HL-60/S4 (cell line): ENCODE measurements around the gene PDCD10.

ENCODE experiments used
- in situ Hi-C: fragments of 300-500 bp; cut with MboI; formaldehyde crosslinking; loops from 2 replicates; pipeline ENCODE4 v1.14.3; 2022; ENCODE audit warnings: low sequenced_read_pairs

Gene PDCD10

DNA sequence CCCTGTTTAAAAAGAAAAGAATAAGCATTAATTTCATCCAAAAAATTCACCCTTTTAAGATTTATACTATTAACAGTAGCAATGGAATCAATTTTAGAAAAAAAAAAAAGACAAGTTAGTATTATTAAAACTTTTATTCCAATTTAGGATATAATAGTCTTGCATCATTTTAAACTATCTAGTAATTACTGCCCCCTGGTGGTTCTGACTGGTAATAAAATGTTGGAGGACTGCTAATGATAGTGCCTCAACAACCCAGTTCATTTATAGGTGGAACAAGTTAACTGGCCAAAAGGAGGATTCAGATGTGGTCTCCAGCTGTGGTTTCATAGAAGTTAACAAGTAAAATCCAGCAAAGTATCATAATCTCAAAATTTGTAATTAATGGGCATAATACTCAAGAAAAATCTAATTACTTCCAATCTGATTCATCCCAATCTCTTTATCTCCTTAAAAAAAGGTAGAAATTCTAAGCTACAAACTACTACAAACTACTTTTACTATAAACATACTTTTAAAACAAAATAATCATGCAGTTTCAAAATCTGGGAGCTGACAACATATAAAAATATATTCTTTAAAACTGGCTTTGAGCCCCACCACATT lies 50.2 kb downstream of the PDCD10 start:
- in situ Hi-C loops = no loop called here

DNA sequence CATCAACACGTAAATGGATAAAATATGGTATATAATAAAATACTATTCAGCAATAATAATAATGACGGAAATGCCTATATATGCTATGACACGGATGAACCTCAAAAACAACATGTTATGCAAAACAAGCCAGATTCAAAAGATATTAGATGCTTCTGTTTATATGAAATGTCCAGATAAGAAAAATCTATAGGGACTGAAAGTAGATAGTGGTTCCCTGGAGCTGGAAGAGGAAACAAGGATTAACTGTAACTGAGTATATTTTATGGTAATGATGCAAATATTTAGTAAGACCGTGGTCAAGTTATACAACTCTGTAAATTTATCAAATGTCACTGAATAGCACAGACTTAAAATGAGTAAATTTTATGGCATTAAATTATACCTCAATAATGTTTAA lies 55.2 kb downstream of the PDCD10 start:
- in situ Hi-C loops = no loop called here

DNA sequence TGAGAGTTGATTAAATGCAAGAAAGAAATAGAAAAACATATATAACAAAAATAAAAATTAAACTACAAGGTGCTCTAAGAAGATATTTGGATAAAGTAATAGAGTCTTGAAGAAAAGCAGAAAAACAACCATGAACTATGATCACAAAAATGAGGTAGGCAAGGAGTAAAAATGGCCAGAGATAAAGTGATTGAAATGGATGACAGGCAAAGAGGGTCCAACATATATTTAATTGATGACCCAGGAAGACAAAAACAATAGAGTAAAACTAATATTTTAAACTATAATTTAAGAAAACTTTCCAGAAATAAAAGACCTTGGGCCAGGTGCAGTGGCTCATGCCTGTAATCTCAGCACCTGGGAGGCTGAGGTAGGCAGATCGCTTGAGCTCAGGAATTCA lies 58.8 kb downstream of the PDCD10 start:
- in situ Hi-C loops = no loop called here

DNA sequence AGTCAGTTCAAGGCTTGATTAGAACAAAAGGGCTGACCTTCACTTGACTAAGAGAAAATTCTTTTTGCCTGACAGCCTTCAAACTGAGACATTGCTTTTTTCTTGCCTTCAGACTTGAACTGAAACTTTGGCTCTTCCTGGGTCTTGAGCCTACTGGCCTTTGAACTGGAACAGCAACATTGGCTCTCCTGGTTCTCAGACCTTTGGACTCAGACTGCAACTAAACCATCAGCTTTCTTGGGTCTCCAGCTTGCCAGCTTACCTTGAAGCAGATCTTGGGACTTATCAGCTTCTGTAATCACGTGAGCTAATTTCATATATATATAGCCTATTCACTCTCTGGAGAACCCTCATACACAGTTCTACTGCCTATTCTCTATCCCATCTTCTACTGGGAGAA lies 61.5 kb downstream of the PDCD10 start:
- in situ Hi-C loops = no loop called here

DNA sequence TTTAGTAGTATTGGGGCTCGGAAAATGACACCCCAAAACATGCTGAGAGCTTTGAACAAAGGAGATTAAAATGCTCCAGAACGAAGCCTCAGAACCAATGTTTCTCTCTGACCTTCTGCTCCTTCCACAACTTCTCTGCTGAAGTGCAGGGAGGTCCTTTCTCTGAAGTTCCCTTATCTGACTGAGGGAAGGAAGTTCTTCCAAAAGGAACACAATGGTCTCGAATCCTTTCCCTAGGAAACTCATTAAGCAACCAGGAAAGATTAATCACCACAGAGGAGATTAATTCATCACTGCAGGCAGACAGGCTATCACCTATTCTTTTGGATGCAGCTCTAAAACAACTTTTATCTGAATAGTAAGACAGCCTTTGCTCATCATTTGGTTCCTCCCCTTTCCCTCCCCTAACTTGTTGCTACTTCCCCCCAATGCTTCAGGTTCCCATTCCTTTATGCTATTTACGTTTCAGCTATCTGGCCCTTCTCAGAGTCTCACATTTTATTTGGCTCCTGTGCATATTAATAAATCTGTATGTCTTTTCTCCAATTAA lies 62.7 kb downstream of the PDCD10 start:
- in situ Hi-C loops = no loop called here

DNA sequence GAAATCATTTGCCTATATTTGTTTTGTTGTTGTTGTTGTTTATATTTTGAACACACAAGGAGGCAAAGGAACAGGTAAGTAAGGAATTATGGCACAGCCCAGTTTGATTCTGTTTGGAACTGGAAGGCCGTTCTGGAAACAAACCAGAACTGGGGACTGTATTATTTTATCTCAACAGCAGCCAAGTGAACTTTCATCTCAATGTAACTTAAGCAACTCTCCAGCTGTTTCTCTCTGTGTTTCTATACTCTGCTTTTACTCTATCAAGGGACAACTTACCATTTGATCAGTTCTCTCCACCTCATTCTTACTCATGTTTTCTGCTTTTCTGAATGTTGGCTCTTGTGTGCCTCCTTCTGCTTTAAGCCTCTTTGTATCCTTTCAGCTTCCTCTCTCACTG lies 65.0 kb downstream of the PDCD10 start:
- in situ Hi-C loops = no loop called here

DNA sequence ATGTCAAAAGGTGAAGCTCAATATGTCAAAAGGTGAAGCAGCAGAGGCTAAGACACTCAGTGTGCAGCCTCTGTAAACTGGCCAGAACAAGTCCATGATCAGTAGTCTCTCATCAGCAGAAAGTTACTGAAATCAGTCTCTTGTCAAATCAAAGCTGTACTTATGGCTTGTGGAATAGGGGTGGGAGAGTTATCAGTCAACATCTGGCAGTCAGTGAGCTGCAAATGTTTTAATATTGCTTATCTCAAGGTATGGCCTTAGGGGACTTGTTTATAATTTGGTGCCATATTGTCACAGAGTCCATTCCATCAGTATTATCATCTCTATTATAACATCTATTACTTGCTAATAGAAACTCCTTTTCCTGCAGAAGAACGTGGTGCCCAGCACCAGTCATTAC lies 66.0 kb downstream of the PDCD10 start:
- in situ Hi-C loops = no loop called here

DNA sequence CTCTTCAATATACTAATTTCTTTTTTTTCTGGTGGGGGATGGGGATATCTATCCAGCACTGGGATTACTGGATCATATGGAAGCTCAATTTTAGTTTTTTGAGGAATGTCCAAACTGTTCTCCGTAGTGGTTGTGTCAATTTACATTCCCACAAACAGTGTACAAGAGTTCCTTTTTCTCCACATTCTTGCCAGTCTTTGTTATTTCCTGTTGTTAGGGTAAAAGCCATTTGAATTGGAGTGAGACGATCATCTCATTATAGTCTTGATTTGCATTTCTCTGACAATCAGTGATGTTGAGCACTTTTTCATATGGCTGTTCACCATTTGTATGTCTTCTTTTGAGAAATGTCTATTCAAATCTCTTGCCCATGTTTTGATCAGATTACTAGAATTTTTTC lies 68.1 kb downstream of the PDCD10 start:
- in situ Hi-C loops = no loop called here

DNA sequence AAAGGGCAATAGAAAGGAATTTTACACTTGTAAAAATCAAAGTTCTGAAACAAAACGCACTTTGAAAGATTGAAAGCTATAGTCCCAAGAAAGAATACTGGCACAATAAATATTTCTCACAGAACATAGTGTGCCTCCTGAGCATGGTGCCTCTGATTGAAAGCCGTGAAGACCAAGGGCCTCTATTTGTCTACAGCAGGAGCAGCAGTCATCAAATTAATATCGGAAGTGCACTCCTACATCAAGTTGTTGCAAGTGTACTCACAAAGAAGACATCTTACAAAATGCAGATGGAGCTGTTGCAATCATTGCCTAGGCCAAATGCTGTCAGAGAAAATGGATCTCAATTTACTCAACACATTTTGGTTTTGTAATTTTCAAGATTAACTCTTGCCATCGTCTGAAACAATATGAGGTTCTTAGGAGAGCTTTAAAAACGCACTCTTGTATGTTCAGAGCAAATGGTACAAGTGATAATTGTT lies 71.7 kb downstream of the PDCD10 start:
- in situ Hi-C loops = no loop called here

DNA sequence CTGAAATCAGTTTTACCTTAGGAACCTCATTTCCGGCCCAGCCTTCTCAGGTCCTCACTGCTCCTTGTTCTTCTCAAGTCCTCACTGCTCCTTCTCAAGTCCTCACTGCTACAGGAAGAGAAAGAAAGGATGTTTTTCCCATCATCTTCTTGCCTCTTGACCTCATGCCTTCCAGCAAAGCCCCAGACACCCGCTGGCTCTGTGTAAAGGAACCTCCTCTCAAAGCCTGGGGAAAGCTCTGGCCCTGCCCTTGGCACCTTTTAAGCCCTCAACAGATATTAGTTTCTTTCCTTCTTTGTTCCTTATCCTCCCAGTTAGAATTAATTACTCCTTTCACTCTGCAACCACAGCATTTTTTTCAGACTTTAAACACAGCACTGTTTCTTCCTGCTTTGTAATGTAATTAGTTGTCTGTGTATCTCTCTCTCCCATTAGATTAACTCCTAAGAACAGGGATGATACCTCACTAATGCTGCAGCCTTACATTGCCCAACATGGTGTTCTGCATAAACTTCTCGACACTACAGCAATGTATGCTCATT lies 76.9 kb downstream of the PDCD10 start:
- in situ Hi-C loops = no loop called here

DNA sequence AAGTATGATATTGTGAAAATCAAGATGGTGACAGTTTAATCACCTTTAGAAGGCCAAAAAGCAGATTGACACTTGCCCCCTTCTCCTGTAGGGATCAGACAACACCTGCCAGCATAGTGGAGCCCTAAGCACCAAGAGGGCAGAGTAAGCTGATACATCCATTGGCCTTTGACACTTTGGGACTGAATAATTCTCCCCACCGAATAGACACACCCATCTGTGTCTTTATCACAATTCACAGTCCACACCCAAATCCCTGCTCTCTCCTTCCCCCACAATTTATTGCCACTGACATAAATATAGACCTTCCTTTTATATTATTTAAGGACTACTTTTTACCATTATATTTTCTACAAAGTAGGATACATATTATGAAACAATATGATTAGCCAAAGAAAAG lies 77.9 kb downstream of the PDCD10 start:
- in situ Hi-C loops = no loop called here

DNA sequence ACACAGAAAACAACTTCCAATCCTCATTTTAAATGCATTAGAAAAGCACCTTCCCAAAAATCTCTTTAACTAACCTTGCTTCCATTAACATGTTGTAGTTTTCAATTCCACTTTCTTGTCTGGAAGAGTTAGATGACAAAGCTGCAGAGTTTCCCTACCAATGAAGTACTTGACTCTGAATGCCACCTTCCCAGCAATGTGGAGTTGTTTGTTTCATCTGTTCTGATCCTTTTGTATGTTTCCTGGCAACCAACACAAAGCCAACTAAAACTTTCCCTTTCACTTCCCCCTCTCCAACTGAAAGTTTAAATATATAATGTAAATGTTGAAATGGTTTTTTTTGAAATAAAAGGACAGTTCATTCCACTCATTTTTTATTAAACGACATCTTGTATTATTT lies 80.9 kb downstream of the PDCD10 start, which contains the start of gene WDR49:
Gene WDR49 (minus strand): TSS at position 183 of the 400 bp plus-strand sequence. CDS start 517 bp downstream, outside the sequence.
- in situ Hi-C loops = no loop called here

DNA sequence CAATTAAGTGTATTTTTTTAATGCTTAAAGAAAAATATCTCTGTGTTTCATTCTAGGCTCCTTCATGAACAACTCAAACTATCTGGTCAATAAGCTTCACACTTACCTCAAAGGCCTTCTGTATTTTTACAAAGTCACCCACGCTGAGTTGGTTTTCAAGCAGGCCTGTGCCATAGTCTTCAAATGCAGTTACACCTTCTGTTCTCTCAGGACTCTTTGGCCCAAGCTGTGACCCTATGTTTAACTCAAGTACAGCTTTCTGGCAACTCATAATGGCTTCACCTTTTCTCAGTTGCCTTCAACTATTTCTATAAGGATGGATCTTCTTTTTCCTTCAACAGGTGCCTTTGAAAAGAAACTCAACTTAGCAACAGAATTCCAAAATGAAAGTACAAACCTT lies 81.5 kb downstream of the PDCD10 start:
- in situ Hi-C loops = no loop called here

DNA sequence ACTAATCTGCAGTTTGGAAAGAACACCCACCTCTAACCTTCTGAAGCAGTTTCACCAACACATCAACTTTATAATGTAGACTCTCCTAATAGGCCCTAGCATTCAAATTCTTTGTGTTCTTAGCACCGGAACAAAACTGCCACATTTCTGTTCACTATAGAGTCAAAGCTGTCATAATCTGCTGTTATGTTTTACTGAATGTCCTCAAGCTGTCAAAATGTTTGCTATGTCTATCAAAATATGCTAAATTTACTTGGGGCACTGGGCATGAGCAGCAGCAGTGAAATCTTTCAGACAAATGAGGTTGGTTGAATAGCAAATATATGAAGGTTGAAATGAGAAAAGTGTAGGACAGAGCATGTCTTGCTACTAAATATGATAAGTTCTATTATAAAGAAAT lies 82.9 kb downstream of the PDCD10 start:
- in situ Hi-C loops = no loop called here

DNA sequence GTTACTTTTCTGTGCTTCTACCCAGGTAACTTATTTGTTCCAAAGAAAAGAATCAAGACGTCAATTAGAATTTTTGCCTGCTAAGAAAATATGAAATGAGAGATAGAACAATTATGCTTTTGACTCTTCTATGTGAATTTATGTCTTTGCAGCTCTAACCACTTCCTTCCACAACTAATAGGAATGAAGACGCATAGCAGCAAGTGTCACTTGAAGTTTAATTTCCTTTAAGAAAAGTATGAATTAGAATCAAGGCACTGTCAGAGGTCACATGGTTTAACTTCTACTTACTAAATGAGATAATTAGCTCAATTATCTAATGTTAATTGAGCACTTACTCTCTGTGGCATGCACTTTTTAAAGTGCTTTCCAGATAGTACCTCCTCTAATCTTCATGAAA lies 84.2 kb downstream of the PDCD10 start:
- in situ Hi-C loops = no loop called here

DNA sequence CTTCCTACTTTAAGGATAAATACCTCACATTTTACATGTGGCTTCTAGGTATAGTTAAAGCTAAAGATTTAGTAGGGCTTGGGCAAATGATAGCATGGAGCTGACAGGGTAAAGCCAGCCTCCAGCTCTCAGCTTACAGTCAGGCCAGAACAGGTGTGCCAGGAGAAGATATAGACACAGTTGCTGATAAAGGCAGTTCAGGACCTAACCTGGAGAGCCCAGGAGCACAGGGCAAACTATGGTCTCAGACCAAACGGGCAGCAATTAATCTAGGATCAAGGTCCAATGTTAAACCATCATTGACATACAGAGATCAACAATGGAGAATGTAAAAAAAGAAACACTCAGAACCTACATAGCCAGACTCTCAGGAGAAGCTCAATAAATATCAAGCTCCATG lies 84.9 kb downstream of the PDCD10 start:
- in situ Hi-C loops = no loop called here

DNA sequence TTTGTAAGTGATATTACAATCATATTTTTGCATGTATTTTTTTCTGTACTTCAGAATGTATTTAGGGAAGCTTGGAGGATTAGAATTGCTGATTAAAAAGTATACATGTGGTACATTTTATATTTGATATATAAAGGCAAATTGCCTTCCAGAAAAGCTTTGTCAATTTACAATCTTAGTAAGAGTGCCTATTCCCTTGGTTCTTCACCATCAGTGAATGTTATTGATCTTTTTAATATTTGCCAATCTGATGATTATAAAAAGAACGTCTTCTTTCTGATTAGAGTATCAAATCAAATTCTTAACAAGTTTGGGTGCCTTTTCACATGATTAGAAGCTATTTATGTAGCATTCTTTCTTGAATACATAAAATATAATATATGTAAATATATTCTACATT lies 90.1 kb downstream of the PDCD10 start:
- in situ Hi-C loops = no loop called here
